GM19238 (cell line): ENCODE data around the gene IL11.

Experiments
- DNase-seq: peaks from one replicate; pipeline ENCODE4 v3.0.0; 2011; ENCODE audit warnings: low spot score; ENCODE audit not compliant: insufficient read length

IL11 gene

DNA sequence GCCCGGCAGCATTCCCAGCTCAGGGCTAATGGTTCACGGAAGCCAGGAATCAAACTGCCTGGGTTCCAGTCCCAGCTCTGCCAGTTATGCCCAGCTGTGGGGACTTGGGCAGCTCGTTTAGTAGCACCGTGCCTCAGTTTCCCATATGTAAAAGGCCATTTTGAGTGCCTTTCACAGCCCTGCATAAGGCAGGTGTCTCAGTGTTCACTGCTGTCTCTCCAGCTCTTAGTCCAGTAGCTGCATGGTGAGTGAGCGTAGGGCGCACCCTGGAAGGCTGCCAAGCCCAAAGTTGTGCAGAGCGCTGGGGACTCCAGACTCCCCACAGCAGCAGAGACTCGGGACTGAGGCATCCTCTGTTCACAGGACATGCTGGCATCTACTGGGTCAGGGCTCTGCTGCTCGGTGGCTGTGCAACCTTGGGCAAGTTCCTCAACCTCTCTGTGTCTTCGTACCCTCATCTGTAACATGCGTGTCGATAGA lies 21.0 kb upstream of the IL11 start:
- no peak for DNase-seq

DNA sequence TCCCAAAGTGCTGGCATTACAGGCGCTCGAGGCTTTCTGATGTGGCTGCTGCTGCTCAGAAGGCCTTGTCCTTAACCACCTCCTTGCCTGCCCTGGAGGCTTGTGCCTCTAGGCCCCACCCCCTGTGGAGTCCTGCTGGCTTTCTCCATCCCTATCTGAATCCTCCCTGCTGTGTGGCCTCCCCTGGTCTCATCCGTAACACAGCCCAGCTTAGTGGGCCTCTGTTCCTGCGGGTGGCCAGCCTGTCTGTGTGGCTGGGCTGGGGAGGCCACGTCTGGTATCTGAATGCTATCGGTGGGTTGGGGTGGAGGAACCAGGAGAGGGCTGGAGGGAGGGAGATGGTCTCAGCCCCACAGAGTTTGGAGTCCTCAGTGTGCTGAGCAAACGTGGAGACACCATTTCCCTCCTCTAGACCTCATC lies 20.2 kb upstream of the IL11 start:
- DNase-seq: no peak

DNA sequence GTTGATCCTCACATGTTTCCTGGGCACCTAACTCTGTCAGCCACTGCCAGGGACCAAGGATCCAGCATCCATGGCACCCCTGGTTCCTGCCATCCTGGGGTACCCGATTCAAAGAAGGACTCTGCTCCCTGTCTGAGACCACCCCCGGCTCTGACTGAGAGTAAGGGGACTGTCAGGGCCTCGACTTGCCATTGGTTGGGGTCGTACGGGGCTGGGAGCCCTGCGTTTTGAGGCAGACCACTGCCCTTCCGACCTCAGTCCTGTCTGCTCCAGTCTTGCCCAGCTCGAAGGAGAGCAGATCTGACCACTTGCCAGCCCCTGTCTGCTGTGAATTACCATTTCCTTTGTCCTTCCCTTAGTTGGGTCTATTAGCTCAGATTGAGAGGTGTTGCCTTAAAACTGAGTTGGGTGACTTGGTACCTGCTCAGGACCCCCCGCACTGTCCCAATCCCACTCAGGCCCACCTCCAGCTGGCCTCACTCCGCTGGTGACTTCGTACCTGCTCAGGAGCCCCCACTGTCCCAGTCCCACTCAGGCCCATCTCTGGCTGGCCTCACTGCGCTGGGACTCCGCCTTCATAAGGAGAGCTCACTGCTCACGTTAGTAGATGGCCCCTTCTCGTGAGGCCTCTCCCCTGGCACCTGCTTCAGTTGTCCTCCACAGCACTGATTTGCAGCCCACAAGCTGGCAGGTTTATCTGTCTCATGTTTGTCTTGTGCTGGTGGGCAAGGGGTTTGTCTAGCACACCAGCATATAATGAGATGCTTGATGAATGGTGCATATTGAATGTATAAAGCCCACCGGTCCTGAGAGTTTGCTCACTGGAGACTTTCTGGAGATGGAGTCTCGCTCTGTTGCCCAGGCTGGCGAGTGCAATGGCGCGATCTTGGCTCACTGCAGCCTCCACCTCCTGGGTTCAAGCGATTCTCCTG lies 19.4 kb upstream of the IL11 start:
- no peak for DNase-seq

DNA sequence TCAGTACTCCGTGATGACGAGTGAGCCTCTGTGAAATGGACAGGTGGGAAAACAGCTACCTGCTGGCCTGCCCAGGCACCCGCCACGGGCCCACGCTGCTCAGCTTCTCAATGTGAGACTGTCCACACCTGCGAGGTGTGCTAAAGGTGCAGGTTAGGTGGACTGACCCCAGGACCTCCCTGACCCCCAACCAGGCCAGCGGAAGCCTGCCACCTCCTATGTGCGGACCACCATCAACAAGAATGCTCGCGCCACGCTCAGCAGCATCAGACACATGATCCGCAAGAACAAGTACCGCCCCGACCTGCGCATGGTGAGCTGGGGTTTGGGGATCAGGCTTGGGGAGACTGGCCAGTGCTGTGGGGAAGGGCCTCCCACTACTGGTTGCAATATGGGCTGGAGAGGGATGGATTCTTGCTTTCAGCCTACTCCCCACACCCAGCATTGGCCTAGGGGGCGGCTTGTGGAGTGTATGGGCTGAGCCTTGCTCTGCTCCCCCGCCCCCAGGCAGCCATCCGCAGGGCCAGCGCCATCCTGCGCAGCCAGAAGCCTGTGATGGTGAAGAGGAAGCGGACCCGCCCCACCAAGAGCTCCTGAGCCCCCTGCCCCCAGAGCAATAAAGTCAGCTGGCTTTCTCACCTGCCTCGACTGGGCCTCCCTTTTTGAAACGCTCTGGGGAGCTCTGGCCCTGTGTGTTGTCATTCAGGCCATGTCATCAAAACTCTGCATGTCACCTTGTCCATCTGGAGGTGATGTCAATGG lies 17.7 kb upstream of the IL11 start:
- DNase-seq: no peak

DNA sequence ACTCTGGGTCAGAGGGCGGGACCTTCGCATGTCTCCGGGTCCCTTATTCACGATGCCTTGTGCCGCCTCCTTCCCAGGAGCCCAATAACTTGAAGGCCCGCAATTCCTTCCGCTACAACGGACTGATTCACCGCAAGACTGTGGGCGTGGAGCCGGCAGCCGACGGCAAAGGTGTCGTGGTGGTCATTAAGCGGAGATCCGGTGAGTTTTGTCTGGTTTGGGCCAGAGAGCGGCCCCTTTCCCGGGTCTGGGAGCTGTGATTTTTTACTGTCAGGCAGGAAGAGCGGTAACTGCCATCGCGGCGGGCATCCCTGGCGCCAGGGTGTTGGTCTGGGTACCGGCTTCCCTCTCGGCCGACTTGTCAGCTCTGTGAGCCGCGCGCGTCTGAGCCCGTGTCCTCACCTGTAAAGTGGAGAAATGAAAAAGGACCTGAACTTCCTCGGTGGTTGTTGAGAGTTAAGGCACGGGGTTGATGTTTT lies 16.3 kb upstream of the IL11 start:
- DNase-seq: no peak

DNA sequence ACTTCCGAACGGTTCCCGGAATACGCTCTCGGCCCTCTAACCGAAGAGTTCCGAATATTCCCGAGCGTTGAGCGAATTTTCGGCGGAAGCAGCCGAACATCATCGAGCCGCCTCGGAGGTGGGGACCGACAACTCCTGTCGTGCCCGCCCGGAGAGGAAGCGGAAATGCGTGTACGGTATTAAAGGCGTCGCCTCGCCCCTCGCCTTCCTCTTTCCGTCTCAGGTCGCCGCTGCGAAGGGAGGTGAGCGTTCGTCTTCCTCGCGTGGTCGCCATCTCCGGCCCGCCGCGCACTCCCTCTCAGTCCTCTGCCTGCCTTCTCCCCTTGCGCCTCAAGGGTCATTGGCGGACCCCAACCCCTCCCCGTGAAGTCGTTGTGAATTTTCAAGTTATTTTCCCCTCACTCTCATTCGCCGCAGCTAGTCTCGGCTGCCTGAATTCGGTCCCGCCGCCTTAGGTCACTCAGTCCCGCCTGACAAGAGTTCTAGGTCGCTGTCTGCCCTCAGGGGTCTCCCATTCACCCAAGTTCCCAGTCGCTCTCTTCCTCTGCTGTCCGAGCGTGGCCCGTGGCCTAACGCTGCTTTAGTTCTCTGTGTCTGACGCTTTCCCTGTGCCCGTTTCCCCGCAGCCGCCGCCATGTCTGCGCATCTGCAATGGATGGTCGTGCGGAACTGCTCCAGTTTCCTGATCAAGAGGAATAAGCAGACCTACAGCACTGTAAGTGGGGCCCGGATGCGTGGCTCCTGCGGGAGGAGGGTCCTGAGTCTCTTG lies 15.6 kb upstream of the IL11 start, which contains the start of gene RPL28:
TSS of gene RPL28 (plus strand) at position 209 of the 769 bp plus-strand sequence. CDS start at position 635, 426 bp downstream.
- peak; percentile 97 for DNase-seq

DNA sequence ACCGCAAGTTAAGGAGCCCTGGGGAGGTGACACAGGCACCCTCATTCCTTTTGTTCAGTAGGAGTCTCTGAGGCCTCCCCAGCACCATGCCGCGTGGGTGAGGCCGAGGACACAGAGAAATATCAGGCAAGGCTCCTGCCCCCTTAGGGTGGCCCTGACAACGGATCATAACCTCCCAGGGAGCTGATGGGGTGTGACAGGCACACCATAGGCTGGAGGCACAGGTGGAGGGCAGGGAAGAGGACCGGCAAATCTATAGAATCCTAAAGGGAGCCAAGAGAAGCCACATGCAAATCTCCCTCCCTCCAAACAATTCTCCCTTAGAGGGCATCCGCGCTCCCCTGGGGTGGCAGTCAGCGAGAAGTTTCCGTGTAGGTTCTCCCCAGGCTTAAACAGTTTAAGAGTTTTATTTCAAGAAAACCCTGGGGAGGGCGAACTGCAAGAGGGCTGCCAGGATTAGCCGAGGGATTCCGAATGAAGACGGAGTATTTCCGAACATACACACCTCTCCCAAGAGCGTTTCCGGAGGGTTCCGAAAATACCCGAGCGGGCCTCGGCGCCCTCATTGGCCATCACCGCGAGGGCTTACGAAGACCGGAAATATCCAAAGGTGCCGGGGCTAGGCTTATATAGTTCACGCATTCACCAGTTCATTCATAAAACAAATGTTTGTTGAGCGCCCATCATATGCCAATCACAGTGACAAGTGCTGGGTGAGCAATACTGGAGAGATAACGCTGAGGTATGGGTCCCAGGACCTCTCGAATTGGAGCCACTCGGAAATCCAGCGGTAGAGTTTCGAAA lies 14.9 kb upstream of the IL11 start:
- peak; percentile 93 for DNase-seq

DNA sequence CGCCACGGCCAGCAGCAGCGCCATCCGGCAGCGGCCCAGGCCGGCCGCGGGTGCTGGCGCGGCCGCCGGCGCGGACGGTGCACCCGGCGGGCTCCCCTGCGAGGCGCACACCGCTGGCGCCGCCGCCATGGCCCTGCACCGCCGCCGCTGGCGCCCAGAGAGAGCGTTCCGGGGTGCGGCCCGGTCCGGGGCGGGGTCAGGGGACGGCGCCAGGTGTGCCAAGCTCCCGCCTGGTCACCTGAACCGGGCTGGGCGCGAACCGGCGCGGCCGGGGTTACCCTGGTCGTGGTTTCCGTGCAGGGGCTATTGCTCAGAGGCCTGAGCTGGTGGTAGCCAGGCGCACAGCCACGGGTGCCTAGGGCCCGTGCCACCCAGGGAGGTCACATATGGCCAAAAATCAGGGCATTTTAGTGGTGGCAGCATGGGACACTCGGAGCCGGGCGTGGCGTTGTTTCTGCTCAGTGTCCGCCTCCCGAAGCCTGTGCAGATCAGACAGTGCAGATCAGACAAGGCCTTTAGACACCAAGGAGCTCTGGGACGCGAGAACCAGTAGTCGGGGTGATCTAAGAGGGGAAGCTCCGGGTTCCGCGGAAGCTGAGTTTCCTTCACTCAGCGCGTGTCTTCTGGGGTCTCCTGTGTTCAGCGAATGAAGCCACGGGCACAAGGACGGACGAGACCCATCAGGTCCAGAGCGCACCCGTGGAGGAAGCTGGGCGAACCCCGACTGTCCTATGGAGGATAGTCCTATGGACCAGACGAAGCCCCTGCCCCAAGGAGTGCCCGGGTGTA lies 14.1 kb upstream of the IL11 start, which contains the start of gene TMEM238:
TSS of gene TMEM238 (minus strand) at position 162 of the 789 bp plus-strand sequence. CDS start at position 129, 33 bp downstream.
- DNase-seq: no peak

DNA sequence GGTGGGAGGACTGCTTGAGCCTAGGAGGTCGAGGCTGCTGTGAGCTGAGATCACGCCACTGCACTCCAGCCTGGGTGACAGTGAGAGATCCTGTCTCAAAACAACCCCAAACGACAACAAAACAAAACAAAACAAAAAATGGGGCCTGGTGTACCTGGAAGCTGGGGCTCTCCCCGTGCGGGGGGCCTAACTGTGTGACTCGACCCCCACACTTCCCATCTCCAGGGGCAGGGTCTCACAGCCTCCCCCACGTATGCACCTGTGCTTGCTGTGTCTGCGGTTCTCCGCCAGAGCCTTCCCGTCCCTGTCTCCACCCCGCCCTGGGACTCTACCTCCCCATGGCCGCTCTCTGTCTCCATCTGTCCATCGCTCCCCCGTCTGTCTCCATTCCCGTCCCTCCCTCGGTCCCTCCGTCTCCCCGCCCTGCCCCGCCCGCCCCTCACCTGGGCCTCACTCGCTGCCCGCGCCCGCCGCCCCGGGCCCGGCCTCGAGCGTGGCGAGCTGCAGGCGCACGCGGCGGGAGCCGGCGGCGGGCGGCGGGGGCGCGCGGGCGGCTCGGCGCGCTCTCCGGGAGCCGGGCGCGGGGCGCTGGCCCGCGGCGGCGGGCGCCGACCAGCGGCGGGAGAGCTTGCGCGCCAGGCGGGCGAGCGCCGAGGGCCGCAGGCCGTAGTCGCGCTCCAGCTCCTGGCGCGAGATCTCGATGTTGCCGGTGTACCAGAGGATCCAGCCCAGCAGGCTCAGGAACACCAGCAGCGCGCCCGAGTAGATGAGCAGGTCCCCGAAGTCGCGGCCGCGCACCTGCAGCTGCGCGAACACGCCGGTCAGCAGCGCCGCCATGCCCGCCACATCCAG lies 13.2 kb upstream of the IL11 start:
- peak; percentile 82 for DNase-seq

DNA sequence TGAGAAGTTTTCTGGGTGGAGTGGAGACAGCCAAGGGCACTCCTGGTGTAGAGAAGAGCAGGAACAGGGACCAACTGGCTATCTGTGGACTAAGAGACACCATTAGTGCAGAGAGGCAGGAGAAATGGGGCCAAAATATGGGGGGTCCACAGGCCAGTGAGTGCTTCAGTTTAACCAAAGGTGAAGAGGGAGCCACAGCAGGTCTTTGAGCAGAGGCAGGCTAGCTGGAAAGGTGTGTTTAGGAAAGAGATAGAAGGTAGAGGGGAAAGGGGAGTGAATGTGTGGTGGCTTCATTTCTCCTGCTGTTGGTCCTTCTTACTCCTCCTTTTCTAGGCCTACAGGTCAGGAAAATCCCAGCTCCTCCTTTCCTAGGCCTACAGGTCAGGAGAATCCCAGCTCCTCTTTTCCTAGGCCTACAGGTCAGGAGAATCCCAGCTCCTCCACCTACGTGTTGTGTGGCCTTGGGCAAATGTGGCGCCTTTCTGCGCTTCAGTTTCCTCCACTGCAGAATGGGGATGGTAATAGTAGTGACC lies 12.3 kb upstream of the IL11 start:
- no peak for DNase-seq

DNA sequence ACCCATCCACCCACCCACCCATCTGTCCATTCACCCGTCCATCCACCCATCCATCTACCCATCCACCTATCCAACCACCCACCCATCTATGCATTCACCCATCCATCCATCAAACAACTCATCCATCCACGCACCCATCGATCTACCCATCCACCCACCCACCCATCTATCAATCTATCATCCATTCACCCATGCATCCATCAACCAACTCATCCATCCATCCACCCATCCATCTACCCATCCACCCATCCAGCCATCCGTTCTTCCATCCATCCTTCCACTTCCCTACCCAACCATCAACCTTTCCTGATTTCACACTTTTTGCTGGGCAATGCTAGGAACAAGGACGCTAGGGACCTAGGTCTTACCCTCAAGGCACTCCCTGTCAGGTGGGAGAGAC lies 11.8 kb upstream of the IL11 start:
- no peak for DNase-seq

DNA sequence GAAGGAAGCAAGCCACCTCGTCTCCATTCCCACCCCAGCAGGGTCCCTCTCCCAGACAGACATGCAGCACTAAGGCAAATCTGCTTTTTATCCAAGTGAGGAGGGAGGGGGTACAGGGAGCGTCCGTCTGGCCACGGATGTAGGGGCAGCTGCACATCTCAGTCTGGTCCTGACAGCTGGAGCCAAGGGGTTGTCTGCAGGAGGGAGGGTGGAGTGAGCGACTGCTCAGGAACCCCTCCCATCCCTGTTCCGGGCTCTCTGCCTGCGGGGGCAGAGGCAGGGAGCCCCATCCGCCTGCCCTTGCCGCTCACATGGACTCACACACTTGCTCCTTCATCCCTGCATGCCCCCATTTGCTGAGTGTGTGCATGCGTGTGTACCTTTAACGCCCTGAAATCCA lies 8.9 kb upstream of the IL11 start:
- no peak for DNase-seq

DNA sequence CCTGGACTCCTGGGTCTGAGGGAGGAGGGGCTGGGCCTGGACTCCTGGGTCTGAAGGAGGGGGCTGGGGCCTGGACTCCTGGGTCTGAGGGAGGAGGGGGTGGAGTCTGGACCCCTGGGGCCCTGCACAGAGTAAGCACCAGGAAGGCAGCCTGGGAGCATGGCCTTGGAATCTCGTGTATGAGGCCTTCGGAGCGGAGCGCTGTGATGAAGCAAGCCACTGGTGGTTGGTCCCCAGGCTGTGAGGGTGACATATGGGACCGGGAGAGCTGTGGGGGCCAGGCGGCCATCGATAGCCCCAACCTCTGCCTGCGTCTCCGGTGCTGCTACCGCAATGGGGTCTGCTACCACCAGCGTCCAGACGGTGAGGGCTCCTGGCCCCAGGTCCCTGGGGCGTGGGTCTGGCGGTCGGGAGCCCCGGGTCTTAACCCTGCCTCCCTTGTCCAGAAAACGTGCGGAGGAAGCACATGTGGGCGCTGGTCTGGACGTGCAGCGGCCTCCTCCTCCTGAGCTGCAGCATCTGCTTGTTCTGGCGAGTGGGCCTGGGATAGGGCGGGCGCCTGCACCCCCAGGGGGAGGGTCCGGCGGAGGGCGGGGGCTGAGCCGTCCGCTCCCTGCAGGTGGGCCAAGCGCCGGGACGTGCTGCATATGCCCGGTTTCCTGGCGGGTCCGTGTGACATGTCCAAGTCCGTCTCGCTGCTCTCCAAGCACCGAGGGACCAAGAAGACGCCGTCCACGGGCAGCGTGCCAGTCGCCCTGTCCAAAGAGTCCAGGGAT lies 7.3 kb upstream of the IL11 start:
- no peak for DNase-seq

DNA sequence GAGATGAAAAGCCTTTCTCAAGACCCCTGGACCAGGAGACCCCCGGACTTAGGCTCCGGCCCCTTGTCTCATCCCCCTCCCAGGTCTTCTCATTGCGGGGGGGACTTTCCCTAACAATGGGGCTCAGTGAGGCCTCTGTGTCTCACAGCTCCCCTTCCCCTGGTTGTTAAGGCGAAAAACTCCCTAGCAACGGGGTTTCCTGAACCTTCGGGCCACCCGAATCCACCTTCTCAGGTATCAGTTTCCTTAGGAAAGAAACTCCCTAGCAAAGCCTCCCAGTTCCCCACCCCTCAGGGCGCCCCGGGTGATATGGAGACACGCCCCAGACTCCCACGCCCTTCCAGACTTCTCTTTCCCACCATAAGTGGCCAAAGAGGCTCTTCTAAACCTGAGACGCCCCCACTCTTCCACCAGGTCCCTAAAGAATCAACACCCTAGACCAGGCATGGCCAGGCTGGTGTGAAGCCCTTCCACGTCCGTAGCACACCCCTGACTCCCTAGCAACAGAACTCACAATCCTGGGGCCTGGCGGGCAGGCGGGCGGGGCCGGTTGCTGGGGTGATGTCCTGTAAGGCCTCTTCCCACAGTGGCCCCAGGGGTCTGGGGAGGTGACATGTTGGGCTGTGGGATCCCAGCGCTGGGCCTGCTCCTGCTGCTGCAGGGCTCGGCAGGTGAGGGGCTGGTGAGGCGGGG lies 6.1 kb upstream of the IL11 start, which contains the start of gene TMEM190:
TSS of gene TMEM190 (plus strand) at position 586 of the 693 bp plus-strand sequence. CDS start at position 614, 28 bp downstream.
- DNase-seq: no peak

DNA sequence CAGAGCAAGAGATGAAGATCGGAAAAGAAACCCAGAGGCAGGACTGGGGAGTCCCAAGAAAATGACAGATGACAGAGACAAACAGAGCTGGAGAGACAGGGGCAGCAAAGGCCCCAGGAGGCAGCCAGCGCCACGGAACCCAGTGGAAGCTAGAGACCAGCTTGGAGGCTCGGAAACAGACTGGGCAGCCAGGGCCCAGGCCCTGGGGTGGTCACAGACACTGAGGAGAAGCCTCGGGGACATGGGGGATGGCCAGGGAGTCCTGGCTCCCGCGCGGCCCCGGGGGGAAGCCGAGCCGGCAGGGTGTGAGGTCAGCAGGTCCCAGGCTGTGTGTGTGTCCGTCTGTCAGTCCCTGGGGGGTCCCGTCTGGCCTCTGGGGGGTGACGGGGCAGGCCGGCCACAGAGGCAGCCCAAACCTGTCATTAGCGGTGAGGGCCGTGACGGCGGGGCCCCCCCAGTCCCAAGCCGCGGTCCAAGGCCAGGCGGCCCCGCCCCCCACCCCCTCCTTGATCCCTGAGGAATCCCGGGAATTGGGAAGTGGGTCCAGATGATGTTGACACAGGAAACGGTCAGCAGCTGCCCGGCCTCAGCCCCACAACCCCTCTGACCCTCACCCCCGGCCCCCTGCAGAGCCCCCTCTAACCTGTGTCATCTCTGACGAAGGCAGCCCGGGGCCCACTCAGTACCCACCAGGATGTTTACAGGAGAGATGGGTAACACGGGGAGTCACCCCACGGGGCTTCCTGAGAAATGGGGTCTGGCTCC lies 3.9 kb upstream of the IL11 start:
- DNase-seq: no peak
